GM21526 (cell line): ENCODE results near the gene CRISPLD2.

Source experiments
- ATAC-seq: cut with Tn5 transposase; IDR thresholded peaks from one replicate; pipeline ENCODE4 v1.9.1; 2021; ENCODE audit warnings: moderate library complexity; ENCODE audit not compliant: unreplicated experiment, low FRiP score

CRISPLD2 gene

DNA sequence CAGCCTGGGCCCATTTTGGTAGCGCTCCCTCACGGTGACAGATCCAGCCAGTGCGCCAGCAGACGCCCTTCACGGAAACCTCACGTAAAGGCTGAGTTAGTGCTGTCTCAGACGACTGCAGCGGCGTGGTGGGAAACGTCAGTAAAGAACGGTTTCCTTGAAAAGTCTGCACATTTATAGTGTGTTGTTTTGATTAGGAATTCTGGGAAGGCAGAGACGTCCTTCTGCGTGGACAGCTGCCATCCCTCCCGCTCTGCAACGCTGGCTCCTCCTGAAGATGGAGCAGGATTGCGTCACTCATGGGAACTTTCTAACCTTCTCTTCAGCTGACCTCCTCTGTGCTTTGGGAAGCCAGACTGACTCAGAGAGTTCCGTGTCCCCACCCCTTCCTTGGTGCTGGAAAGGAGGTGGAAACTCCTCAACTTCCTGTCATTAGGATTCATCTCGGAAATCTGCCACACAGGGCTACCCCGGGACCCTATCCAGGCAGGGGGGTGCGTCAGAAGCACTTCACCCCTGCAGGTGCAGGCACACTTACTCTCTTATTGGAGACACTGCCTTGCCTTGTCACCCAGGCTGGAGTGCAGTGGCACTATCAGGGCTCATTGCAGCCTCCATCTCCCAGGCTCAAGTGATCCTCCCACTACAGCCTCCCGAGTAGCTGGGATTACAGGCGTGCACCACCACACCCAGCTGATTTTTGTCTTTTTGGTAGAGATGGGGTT lies 24.3 kb upstream of the CRISPLD2 start:
- ATAC-seq, result no peak

DNA sequence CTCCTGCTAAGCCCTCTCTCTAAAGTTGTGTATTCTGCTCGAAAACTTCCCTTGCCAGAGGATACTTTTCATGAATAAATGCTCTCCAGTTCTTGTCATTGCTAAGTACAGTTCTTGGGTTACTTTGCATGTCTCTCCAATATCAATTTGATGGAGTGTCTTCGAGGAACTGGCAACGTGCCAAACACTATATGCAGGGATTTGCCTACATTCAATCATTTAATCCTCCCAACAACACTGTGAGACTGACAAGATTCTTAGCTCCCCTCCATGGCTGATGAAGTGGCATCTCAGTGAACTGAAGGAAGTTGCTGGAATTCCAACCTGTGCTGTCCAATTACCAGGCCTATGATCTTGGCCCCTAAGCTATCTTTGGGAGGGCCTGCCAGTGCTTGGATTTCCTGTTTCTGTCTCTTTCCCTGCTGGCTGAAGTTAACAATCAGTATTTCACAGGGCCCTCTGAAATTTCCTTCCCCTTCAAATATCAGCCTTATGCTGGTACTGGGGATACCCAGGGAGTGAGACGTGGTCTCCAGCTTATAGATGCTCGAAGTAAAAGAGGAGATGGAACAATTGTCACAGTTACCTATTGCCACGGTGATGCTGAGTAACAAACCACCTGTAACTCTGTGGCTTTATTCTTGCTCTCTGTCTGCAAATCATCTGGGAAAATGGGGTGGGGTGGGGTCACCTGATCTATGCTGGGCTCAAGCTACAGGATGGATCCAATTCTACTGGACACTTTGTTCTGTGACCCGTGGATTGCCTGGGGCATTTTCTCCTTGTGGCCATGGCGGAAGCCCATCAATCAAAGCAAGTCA lies 19.4 kb upstream of the CRISPLD2 start:
- no peak for ATAC-seq

DNA sequence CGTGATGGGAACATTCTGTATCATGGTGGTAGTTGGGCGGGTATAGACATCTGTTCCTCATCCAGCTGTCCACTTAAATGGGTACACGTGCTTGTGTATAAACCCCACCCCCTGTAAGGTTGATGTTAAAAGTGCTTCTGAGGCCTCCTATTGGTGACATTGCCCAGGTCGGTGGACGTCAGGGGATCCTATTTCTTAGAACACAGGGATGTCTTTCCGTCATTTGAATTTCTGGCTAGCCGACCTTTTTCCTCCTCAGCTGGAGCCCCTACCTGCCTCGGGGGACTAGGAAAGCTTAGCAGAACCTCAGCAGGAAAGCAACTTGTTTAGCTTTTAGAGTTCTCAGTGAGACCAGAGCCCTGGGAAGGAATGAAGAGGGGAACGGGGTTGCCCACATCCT lies 16.6 kb upstream of the CRISPLD2 start:
- ATAC-seq, result no peak

DNA sequence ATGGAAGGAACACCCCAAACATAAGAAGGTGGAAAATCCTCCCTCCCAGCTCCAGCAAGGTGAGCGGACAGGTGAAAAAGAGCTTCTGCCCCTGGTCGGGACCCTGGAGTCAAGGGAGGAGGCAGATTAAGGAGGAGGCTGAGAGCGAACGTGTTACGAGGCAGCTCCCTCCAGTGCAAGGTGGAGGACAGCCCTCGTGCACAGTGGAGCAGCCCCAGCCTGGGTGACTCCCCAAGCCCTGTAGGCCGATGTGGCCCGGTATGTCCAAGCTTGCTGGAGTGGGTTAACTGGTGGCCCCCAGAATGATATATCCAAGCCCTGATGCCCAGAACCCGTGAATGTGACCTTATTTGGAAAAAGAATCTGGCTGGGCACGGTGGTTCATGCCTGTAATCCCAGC lies 15.5 kb upstream of the CRISPLD2 start:
- ATAC-seq, result no peak

DNA sequence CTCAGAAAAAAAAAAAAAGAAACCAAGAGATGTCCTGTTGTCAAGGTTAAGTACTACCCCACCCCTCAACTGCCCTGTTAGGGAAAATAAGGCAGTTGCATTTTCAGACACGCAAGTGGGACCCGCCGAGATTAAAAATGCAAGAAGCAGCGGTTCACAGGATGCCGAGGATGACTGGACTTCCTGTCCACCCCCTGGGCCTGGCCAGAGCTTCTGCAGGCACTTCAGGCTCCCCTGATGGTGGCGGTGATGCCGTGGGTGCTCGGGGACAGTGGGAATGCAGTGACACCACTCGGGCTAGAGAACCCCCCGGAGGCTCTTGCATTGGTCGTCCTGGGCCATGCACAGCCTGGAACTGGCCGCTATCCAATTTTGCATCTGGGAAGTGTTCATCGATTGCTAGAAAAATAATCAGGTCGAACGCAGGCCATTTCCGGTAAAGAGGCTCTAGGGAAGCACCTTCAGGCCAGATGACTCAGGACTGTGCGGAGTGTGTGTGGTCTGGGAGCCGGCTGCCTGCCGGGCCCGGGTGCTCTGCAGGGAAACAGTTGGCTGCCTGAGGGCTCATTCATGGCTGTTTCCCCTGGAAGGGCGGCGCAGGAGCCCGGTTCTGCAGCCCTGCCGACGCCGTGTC lies 13.4 kb upstream of the CRISPLD2 start:
- no peak for ATAC-seq

DNA sequence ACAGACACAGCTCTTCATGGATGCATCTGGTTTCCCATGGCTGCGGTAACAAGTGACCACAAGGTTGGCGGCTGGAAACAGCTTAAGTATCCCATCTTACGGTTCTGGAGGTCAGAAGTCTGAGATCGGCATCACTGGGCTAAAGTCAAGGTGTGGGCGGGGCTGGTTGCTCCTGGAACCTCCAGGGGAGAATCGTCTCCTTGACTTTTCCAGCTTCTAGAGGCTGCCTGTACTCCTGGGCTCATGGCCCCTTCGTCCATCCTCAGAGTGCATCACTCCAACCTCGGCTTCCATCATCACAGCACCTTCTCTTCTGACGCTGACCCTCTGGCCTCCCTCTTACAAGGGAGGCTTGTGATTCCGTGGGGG lies 12.9 kb upstream of the CRISPLD2 start:
- ATAC-seq, result no peak

DNA sequence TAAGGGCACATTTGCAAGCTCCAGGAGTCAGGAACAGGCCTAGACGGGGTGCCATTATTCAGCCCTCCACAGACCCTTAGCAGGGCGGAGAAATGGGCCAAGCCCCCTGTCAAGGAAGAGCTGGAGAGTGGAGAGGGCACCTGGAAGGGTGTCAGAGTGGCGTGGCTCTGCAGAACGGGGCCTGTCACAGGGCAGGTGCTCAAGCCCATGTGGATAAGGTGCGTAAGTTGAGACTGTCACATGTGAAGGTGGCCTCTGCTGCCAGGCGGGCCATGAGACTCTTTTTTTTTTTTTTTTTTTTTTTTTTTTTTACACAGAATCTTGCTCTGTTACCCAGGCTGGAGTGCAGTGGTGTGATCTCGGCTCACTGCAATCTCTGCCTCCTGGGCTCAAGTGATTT lies 12.0 kb upstream of the CRISPLD2 start:
- ATAC-seq, result no peak

DNA sequence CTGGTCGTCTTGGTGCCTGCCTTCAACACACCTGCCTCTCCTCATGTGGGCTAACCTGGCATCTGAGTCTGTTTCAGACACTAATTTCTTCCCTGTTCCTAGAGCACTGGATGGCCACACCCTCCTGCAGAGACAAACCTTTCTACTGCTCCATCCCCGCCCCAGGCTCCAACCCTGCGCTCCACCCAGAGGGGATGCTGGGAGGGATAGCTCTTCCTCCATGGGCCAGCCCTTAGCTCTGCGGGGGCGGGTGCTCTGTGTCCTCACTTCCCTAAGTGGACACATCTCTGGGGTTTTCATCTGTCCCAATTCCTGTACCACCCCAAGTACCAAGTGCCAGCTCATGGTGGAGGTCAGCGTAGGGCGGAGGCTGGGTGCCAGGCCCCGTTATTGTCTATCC lies 11.0 kb upstream of the CRISPLD2 start:
- ATAC-seq, result no peak

DNA sequence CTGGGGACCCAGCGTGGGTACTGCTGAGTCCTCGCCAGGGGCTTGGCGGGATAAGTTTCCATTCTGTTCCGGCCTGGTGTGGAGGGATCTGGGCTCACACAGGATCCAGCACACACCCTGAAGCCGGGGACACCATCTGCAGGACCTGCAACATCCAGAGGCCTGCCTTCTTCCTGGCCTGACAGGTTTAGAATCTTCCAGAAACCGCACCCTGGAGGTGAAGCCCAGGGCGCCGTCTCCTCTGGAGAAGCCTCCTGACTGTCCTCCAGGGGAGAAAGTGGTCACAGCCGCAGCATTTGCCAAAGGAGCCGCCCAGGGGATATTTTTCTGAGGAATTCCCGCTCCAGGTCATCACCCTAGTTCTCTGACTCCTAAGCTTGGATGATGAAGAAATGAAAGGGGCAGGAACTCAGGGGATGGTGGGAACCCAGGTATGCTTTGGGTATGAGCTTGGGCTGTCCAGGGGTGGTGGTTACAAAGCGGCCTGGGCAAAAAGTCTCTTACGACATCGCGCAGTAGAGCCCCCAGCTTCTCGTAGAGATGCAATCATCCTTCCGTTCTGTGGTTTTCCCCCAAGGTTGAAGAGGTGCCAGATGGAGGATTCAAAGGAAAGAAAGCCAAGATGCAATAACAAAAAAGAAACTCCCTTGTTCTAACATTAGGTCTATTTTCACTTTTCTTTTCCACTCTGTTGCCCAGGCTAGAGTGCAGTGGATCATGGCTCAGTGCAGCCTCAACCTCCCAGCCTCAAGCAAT lies 9.1 kb upstream of the CRISPLD2 start:
- ATAC-seq, result no peak

DNA sequence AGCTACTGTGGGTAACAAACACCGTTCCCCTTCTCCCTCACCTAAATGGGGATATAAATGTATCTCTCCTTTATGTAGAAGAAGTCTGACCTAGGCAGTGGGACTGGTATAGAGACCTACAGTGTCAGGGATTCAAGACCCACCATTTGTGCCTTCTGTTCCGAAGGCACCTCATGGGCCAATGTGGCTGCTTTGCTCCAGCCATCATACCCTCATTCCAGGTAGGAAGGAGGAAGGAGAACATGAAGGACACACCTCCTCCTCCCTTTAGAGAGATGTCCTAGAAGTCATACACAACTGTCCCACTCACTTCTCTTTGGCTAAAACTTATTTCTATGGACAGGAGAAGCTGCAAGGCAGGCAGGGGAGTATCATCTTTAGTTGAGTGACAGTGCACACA lies 8.3 kb upstream of the CRISPLD2 start:
- ATAC-seq, result no peak

DNA sequence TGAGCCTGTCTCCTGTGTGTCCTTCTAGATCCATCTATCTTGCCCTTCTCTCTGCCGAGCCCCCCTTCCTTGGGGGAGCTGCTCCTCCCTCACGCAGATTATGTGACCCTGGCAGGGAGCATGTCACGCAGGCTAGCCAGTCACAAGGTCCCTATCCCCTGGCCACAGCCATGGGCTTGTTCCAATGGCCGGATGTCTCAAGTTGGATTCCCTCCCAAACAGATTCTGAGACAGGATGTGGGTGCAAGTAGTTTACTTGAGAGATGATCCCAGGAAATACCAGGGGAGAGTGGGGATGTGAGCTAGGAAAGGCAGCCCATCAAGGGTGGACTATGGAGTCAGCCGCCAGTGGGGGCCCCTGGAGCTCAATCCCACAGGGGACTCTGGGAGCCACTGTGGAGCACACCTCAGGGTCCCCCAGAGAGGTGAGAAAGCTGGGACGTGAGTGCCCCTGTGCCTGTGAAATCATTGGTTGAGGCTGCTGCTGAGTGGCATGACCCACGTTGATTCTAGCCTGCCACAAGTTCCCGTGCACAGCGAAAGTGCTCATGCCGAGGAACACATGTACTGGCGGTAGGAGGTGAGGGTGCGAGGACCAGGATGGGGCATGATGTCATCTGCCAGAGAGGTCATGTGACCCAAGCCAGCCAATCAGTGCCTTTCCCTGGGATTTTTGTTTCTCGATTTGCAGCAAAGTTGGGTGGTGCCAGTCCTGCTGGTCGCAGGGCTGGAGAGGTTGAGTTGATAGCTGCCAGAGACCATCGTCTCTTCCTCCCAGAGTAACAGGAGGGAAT lies 6.4 kb upstream of the CRISPLD2 start:
- no peak for ATAC-seq

DNA sequence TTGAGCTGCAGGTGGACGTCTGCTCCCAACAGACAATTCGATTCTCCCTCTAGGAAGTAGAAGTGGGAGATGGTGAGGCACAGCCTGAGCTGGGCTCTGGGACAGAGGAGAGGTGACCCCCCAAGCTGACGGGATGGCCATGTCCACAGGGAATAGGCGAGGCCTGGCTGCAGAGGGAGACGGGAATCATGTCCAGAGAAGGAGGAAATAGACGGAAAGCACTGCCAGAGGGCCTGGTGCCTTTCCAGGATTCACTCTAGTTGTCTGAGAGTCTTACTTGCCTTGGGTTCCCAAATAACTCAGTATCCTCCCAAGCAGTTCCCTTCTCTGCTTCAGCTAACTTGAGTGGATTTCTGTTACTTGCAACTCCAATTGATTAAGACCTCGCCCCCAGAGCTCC lies 4.3 kb upstream of the CRISPLD2 start:
- no peak for ATAC-seq

DNA sequence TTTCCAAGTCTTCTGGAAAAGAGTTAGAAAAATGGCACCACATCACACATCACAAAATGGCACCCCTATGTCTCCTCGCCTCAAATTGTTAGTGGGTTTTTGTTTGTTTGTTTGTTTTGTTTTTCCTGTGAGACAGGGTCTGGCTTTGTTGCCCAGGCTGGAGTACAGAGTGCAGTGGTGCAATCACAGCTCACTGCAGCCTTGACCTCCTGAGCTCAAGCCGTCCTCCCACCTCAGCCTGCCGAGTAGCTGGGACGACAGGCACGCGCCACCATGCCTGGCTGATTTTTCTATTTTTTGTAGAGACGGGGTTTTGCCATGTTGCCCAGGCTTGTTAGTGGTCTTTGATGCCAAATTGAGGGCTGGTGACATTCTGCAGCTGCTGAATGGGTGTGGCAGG lies 3.8 kb upstream of the CRISPLD2 start:
- ATAC-seq, result no peak

DNA sequence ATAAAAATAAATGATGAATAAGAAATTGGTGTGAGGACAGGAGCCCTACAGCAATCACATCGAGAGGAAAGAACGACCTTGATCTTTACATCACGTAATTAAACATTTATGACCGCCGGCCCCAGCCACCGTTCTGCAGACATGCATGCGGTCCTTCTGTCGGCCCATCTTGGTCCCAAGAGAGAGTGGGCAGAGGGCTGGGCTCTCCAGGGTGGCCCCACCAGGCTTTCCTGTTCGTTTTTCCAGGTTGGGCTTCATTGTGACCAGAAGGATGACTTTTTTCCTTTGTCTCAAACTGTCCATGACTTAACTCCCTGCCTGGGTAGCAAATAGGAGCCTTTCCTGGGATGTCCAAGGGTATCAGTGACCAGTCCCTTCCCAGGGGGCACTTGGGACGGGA lies 3.3 kb upstream of the CRISPLD2 start:
- ATAC-seq, result no peak

DNA sequence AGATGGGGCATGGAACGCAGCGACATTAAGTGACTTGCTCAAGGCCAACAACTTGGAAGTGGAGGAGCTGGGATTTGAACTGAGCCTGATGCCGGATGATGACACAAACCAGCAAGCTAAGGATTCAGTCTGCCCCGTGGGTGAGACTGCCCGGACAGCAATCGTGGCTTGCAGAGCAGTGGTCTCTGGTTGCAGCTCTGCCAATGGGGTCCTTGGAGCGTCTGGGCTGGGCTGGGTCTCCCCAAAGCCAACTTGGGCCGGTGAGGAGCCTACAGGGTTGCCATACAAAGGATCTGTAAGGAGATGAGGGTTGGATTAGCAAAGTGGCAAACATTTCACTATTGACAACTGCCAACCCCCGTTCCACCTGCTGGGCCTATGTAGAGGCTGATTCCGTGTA lies 2.6 kb upstream of the CRISPLD2 start:
- ATAC-seq, result no peak

DNA sequence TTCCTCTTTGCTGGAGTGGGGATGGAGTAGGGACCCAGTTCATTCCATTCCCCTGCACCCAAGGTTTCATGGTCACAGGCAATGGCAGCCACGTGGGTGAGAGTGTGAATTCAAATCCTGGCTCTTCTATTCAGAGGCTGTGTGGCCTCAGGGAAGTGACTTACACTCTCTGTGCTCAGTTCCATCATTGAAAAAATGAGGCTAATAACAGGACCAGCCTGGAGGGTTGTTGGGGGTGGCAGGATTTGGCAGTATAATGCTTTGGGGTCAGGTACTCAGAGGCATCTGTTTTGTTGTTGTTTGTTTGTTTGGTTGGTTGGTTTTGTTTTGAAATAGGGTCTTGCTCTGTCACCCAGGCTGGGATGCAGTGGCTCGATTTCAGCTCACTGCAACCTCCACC lies 2.2 kb upstream of the CRISPLD2 start:
- ATAC-seq, result no peak

DNA sequence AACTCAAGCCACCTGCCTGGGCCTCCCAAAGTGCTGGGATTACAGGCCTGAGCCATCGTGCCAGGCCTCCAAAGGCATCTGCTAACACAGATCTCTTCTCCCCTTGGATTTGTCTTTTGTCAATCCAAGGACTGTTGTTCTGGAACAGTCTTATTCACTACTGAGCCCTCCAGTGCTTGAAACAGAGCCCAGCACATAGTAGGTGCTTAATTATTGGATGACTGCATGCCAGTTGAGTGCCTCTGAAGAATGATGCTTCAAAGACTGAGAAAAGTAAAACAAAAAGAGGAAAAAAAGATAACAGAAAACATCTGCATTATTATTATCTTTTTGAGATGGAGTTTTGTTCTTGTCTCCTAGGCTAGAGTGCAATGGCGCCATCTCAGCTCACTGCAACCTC lies 1.7 kb upstream of the CRISPLD2 start:
- no peak for ATAC-seq

DNA sequence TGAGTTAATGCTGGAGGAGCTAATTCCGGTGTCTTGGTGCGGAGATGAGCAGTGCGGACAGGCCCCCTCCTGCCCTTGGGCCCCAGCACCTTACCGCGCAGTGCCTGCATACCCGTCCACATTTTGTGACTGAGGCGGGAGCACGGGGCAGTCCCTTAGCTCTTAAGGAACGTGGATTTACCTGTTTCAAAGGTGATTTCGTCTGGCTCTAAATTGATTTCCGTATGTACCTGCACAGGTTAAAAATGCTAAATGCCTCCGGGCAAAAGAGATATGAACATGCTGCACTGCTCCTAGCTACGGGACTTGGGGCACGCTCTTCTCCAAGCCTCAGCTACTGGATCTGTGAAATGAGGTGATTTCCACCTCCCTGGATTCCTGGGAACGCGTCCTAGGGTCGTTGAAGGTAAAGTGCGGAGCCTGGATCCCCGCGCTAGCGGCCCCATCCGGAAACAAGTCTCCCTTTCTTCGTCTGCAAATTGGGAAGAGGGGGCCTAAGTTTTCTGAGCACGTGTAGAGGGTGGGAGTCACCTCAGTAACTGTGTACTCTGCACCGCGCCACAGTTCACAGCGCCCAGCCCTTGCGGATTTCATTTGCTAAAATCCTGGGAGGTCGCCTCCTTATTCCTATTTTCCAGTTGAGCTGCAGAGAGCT lies 669 bp upstream of the CRISPLD2 start:
- ATAC-seq, result no peak

DNA sequence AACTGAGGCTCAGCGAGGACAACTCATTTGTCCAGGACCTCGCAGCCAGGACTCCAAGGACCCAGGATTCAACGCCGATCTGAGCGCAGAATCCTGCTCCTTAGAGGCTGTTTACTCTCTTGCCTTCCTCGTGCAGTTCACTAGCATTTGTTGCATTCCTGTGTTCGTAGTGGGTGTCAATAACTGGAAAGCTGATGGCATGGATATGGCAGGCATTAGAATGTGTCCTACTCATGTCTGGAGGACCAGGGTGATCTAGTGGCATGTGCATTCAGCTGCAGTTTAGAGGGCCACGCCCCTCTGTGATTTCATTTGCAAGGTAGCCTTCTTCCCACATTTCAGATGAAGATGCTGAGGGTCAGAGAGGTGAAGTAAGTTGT lies 510 bp downstream of the CRISPLD2 start:
- ATAC-seq, result no peak

DNA sequence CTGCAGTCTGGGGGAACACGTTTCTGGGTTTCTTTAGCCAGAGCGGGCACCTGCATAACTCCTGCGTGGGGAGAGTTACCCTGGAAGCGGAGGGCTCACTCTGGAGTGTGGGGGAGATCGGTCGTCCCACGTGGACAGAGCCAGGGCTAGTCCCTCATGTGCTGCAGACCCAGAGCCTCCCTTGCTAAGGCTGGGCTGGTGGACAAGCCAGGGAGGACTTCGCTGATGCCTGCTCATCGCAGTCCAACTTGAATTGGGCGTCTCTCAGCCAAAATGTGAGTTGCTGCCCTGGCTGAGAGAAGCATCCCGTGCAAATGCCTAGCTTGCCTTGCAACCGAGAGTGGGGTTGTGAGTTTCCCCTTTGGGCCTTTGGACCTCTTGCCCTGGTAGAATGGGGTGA lies 986 bp downstream of the CRISPLD2 start:
- ATAC-seq, result no peak
